Measurements from ENCODE around the gene PGAP2.
A peak's percentile ranks its signal among the peaks of the same experiment; 100 is the strongest.

The PGAP2 gene

DNA sequence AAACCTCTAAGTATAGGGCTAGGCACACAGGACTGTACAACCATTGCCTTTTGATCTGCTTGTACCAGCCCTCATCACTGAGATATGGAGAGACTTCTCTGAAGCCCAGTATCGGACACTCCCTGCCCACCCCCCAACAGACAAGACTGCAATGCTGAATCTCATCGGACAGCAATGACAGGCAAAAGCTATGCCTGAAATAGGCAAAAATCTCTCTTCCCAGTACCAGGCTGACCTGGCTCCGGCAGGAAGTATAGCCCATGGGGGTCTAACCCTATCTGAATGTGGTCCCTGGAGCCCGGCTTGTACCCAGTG, 25.9 kb downstream of the PGAP2 start:
- DNase-seq = no peak

DNA sequence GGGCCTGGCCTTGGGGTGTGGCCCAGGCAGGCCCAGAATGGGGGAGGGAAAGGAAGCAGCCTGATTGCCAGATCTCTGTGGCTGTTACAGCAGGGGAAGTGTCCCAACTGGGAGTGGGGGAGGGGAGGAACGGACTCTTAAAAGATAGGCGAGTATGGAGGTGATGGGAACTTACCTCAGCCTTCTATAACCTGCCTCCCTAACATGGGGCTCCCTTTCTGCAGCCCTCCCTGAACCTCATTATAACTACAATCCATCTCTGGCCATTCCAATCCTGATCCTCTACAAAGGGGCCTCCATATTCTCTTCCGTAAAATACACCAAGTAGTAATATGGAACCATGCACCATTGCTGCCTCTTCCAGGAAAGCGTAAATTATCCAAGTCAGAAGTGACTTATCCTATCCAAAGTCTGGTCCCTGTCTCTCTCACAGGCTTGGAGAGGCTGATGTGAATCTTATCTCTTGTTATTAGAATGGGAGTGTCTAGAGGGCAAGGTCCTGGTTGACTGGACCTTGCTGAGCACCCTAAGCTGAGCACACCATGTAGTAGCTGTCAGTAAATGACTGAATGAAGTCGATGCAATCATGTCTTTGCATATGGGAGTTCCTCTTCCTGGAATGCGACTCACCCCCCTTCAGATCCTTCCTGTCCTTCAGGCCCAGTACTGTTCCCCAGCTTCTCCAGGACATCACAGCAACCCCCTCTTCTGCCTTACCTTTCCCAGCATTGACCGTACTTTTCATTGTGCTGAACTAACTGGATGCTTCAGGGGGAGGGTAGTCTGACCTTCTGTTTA, 26.5 kb downstream of the PGAP2 start:
- no peak for DNase-seq

DNA sequence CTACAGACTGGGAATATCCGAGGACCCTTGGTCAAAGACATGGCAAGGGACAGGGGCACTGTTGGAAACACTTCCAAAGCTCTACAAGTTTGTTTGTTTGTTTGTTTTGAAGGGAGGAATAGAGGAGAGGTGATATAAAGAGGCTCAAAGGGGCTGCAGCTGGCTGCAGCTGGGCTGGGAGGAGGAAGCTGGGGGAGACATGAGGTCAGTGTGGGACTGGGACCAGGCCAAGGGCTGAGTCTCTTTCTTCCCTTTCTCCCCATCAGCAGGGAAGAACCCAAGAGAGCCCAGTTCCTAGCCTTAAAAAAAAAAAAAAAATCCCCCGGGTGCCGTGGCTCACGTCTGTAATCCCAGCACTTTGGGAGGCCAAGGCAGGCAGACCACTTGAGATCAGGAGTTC, 27.4 kb downstream of the PGAP2 start:
- peak; percentile 29 for DNase-seq

DNA sequence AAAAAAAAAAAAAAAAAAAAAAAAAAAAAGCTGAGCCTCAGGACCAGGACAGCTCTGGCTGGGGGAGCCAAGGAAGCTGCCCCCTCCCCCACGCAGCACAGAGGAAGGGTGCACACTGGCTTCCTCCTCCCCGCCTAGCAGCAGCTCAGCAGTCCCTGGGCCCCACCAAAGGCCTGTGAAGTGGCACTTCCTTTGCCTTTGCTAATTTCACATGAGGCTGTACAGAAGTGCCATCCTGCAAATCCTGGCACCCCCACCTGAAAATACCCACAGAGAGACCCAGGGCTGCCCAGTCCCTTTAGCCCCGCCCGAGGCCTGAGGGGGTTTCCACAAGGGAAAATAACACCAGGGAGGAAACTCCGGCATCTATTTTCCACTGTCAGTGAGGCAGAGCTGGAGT, 28.5 kb downstream of the PGAP2 start:
- DNase-seq = no peak

DNA sequence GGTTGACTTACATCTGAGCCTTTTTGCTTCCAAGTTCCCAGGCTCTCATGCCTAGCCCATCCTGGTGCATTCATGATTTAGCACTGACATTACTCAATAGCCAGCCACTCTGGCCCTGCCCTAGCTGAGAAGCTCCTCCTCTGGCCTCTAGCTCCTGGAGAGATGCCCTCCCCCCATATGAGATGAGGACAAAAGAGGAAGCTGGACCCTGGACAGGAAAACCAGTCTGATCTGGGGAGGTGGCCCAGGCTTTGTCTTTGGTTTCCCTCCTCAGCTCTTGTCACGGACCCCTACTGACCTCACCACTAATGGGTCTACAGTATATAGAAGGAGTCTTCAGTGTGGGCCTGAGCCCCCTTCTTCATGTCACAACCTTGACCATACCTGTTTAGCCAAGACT, 29.4 kb downstream of the PGAP2 start:
- DNase-seq = peak; percentile 28

DNA sequence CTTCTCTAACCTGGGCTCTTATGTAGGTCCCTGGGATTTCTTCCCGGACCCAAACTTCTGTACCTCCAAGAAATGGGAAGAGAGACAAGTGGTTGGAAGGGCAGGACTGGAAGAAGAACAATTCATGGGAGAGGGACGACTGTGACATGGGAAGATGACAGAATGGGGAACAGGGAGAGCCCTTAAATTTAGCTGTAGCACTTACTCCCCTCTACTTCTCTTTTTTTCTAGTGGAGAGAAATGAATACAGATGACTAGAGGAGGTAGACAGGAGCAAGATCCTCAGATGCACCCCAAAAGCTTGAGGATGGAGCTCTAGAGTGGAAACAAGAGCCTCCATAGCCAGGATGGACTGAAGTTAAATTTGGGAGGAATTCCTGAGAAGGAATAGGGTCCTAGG, 30.1 kb downstream of the PGAP2 start:
- no peak for DNase-seq

DNA sequence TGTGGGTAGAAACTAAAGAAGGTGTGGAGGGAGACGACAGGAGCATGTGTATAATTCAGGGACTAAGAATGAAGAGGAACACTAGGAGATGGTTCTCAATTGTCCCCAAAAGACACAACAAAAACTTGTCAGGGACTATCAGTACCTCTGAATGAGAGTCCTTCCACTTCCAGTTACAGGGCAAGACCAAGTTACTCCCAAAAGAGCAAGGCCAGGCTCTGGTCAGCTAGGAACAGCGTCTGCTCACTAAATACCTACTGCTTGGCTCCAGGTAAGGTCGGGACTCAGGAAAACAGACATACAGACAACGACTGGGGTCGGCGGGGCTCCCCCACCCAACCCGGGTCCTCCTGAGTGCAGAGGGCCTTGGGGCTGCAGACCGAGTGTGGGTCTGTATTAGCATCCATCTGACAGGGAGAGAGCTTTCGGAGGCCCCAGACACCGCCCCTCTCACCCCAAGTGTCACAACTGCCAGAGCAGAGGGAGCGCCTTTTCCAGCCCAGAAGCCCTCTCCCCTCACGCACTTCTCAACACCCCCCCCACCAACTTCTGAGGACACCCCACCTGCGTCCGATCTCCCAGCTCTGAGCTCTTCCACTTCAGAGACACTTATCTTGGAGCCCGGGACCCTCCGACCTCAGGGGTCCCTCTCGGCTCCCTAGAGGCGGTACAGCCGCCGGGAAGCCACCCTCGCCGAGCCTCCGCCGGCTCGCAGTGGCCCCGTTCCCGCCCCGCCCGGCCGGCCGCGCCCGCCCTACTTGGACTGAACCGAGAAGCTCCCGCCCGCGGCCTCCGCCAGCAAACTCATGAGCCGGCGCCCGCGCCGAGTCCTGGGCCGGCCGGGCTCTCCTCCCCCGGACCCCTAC, 31.9 kb downstream of the PGAP2 start:
- no peak for DNase-seq

DNA sequence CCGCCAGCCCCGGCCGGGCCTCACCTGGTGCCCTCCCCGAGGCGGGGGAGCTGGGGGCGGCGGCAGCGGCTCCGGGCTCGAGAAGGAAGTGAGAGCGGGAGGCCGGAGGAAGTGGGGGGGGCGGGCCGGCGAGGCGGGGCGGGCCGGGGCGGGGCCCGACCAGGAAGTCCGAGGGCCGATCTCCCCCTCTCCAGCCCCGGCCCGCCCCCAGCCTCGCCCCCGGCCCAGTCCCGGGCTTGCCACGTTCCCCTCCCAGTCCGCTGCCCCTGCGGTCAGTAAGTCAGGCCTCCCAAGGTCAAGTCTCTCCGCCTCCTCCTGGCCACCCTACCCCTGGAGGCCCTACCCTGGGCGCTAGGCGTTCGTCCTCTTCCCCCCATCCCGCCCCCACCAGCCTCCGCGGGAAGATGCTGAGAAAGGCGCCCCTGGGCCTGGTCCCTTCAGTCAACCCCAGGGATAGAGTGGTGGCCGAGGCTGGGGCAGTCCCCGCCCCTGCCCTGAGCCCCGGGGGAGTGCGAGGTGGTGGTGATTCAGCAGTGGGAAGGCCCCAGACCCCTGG, 32.6 kb downstream of the PGAP2 start, which contains the start of gene RHOG:
RHOG (minus strand) TSS at position 90 of the 556 bp plus-strand sequence. CDS start 12,821 bp downstream, outside the sequence.
- peak; percentile 93 for DNase-seq

DNA sequence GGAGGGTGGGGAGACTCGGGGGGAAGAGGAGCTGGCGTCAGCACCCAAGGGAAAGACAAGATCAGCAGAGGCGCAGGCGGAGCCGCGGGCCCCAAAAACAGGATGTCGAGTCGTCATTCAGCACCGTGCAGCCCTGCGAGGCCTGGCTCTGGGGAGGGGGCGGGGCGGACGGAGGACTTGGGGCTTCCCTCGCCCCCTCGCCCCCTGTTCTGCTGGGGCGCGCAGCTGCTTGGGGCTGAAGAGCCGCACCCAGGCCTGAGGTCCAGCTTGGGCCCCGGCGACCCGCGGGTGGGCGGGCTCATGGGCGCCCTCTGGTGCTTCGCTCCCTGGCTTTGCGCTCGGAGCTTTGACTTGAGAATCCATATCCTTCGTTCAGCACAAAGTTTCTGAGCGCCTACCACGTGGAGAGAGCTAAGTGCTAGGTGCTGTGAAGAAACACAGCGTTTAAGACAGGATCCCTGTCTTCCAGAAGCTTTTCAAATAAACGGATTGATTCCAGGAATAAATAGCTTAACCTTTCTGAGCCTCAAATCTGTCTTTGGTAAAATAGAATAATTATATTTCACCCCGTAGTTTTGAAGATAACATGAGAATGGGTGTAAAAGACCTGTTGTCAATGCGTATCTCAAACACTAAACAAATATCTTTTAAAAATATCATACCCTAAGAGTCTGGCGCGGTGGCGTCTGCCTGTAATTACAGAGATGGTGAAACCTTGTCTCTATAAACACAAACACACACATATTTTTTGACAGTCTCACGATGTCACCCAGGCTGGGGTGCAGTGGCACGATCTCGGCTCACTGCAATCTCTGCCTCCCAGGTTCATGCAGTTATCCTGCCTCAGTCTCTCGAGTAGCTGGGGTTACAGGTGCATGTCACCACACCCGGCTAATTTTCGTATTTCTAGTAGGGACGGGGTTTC, 33.3 kb downstream of the PGAP2 start:
- peak; percentile 90 for DNase-seq

DNA sequence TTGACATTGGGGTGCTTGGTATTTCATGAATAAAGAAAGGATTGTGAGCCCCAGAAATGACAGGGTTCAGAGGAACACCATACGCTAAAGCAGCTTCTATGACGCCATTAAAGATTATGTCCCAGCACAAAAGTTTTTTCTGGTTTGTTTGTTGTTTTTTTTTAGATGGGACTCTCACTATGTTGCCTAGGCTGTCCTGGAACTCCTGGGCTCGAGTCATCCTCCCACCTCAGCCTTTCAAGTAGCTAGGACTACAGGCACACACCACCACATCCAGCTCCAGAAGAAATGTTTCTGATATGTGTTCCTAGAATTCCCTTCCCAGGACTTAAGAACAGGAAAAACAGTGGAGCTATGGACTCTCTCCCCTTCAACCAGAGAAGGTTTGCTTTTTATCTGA, 35.0 kb downstream of the PGAP2 start:
- DNase-seq = no peak

DNA sequence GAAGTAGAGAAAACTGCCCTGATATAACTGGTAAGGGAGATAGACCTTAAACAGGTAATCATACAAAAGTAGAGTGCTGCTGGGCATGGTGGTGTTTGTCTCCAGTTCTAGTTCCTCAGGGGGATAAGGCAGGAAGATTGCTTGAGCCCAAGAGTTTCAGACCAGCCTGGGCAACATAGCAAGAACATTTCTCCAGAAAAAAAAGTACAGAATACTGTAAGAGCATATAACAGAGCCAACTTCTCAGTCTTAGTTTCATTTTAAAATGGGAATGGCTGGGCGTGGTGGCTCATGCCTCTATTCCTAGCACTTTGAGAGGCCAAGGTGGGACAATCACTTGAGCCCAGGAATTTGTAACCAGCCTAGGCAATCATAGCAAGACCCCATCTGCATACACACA, 36.9 kb downstream of the PGAP2 start:
- no peak for DNase-seq

DNA sequence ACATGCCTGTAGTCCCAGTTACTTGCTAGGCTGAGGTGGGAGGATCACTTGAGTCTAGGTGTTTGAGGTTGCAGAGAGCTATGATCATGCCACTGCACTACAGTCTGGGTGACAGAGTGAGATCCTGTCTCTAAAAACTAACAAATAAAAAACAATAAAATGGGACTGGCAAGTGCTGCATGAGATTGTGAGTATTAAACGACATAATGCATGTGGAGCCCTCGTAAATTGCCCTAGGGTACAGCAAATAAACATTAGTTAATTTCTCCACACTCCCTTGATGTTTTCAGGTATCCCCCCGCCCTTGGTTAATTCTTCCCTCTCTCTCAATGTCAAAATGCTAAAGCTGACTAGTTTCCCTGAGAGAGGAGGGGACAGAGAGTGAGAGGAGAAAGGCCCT, 37.3 kb downstream of the PGAP2 start:
- DNase-seq = no peak

DNA sequence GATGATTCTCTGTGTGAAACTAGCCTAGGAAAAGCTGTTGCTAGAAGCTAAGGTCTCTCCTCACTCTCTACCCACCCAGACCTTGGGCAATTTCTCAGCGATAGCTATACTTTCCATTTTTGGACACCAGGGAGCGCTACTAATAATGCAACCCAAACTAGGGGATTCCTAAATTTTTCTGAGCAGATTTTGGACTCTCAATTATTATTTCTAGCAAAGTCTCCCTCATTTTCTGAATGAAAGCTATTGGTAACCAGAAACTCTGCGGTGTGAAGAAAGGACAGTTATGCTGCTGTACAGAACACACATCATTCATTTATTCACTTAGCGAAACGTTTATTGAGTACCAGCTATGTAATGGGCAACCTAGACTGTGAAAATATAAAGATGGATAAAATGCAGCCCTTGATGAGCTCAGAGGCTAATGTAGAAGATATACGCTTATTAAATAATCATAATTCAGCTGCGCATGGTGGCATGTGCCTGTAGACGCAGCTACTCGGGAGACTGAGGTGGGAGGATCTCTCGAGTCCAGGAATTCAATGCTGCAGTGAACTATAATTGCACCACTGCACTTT, 41.0 kb downstream of the PGAP2 start:
- DNase-seq = peak; percentile 31

DNA sequence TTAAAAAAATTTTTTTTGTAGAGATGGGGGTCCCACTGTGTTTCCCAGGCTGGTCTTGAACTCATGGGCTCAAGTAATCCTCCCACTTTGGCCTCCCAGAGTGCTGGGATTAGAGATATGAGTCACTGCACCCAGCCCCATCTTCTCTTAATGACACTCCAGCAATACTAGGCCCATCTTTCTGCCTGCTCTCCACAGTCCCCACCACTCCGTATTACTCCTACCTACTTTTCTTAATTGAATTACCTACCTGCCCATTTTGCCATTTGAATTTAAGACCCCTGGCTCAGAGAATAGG, 45.1 kb downstream of the PGAP2 start:
- no peak for DNase-seq

DNA sequence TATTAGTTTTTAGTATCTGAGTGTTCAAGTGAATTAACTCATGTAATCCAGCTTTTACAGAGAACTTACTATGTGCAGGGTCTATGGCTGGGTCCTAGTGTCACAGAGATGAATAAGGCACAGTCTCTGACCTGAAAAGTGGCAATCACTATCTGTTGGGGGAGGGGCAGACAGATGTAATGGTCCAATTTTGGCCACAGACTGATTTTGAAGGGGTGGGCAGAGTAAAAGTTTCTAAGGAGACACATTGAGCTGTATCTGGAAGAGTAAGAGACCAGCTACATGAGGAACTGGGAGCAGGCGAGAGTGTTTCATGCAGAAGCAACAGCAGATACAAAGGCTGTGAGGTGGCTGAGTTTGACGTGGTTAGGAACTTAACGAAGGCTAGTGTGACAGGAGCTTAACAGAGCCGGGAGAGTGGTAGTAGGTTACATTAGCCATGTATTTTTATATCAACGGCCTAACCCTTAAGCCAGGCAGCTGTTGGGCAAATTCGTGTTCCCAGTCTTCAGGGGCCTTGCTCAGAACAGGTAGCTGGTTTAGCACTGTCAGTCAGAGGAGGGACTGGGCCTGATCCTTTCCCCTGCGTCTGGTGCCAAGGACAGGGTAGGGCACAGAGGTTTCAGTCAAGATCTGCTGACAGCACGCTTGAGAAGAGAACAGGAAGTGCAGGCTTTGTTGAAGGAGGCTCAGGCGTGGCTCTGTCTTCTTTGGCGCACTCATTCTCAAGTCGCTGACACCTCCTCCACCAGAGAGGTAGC, 45.7 kb downstream of the PGAP2 start:
- DNase-seq = peak; percentile 39

DNA sequence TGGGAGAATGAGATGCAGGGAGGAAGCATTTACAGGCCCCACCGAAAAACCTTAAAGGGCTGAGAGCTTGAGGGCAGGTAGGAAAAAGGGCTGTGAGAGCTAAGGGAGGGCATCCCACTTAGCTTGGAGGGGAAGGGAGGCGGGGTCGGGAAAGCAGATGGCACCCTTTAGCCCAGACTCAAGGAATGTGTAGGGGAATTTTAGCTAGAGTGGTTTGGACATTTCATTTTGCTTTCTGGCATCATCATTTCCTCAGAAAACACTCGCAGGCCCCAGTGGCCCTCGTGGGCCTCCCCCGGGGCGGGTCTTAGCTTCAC, 46.3 kb downstream of the PGAP2 start:
- DNase-seq = no peak

DNA sequence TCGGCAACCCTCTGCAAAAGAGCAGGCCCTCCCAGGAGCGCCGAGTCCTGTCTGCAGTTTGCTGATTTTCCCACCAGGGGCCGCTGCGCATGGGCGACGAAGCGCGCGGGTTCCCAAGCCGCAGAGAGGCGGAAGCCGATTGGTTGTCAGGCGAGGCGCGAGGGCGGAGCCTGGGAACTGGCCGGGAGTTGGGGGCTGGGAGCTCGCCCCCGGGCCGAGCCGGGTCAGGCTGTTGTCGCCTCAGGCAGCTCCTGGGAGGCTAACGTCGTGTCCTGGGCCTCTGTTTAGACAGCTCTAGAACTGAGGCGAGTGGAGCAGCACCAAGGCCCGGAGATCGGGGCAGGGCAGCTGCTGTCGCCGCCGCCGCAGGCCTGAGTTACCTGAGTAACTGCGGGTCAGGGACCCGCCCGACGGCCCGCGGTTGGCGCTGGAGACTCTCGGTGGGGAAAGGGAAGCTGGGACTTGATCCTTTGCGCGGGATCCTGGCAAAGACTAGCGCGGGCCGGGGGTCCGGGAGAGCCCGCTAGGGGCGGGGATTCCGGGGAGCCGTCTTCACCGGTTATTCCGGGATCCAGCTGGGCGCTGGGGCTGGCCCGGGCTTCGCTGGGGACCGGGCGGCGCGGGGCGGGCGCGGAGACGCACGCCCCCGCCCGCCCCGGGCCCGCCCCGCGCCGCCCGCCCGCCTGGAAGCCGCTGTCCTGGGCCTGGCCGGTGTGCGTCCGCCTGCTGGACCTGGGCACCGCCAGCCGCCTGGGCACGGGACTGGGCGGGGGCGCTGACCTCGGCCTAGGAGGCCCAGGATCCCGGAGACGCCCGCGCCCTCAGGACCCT, 46.8 kb downstream of the PGAP2 start, which contains the start of gene STIM1:
STIM1 (plus strand) TSS at position 688 of the 831 bp plus-strand sequence. CDS start 607 bp downstream, outside the sequence.
- peak; percentile 96 for DNase-seq

DNA sequence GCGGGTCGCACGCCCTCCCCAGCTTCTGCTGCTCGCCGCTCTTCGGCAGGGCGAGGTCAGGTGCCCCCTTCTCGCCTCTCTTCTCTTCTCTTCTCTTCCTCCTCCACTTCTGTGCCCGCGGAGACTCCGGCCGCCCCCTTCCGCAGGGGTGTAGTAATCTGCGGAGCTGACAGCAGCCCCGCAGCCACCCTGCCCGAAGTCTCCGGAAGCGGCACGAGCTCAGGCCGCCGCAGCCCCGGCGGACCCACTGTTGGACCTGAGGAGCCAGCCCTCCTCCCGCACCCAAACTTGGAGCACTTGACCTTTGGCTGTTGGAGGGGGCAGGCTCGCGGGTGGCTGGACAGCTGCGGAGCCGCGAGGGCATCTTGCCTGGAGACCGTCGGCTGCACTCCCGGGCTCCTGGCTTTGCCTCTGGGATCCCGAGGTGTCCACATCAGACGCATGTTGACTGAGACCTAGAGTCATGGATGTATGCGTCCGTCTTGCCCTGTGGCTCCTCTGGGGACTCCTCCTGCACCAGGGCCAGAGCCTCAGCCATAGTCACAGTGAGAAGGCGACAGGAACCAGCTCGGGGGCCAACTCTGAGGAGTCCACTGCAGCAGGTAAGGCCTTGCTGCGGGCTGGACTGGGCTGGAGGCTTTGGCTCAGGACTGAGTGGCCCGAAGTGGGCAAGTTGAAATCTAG, 47.6 kb downstream of the PGAP2 start:
- DNase-seq = peak; percentile 54

DNA sequence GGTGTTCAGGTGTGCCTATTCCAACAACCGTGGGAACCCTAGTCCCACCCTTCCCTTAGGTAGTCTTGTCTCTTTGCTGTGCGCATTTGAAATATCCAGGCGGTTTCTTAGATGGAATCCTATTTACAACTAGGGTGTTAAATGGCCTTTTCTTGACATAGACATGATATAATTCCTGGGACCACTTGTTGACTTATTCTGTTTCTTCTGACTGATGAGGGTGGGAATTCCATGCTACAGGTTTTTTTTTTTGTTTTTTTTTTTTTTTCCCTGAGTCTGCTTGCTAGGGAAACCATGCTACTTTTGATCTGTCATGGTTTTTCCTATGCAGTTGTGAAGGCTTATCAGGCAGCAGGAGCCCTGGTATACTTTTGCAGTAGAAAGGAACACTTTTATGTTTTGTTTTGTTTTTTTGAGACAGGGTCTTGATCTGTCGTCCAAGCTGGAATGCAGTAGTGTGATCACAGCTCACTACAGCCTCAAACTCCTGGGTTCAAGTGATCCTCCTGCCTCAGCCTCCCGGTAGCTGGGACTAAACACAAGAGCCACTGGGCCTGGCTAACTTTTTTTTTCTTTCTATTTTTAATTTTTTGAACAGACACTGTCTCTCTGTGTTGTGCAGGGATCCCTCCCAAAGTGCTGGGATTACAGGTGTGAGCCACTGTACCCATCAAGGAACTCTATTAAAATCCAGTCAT, 48.6 kb downstream of the PGAP2 start:
- no peak for DNase-seq

DNA sequence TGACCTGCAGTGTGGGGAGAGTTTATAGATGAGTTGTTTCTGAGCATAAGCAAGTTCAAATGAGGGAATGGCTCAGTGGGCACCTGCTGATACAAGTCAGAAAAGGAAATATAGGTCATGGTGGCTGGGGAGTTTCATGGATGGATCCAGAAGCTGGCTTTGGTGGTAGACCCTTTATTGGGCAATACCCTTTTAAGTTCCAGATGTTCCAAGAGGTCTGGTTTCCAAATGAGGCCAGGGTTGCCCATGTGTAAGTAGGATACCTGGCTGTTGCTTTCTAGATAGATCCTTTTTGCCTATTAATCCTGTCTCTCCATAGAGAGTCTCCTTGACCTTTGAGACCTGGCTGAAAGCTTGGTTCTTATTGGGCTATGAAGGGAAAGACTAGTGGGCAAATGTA, 49.3 kb downstream of the PGAP2 start:
- DNase-seq = no peak
